Measurements from ENCODE around the gene DEFB124.
"Not testable (repeated sequence)": the region's sequence is repeated elsewhere in the genome, so short reads cannot be mapped to it uniquely, and the experiment has no call there.

Gene DEFB124

DNA sequence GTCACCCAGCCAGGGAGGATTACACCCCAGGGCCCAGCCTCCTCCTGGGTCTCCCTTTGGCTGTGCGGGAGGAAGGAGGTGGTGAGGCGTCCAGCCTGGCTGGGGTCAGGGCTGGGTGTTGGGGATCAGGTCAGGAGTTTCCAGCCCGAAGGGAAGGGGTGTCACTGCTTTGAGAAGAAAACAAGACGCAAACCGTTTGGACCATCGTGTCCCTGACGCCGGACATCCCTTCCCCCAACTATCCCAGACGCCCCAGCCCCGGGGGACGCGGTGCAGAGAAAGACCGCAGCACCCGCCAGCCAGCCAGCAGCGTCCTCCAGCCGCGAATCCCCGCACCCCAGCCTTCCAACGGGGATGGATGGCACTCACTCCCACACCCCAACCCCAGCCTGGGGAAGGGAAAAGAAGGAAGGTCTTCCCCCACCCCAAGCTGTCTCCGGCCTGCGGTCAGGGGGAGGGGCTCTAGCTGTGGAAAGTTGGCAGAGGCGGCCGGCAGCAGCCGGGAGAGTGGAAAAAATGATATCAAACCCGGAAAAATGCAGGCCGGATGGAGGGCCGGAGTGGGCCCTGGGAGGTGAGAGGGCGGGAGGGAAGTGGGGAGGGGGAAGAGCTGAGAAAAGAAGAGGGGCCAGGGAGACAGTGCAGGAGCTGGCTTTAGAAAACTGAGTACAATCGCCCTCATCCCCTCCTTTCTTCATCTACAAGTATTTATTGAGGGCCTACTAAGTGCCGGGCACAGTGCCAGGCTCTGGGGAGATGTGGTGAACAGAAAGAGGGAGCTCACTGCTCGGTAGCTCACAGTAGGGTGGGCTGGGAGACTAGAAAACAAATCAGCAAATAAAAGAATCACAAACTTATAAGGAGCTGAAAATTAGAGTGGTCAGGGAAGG is 10.8 kb upstream of the DEFB124 start:
- DNase-seq = no peak

DNA sequence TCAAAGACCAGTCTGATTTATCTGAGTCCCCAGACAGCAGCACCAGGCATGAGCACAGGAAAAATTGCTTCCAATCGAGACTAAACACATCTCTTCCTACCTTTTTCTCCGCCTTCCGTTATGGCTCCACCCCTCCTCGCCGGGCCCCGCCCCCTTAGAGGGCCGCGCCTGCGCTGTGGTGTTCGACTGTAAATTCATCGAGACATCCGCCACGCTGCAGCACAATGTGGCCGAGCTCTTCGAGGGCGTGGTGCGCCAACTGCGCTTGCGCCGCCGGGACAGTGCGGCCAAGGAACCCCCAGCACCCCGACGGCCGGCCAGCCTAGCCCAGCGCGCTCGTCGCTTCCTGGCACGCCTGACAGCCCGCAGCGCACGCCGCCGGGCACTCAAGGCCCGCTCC is 9.1 kb upstream of the DEFB124 start:
- no peak for DNase-seq

DNA sequence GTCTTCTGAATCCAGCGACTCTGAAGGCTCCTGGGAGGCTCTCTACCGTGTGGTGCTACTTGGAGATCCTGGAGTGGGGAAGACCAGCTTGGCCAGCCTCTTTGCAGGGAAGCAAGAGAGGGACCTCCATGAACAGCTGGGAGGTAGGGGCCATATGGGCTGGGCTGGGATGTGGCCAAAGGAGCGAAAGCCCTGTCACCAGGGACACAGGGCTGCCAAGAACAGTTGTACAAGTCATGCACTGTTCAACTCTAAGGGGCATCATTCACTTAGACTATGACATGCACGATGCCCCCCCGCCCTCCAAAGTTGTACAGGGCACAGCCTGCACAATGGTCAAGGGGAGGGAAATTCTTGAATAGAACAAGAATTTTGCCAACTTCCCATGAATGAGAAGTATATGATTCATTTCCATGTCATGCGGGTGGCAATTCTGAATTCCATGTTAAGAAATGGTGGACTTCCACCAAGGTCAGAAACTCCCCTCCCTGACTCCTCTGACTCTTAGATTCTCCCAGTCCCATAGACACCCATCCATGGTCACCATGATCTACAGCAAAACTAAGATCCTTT is 1.8 kb upstream of the DEFB124 start:
- no peak for DNase-seq

DNA sequence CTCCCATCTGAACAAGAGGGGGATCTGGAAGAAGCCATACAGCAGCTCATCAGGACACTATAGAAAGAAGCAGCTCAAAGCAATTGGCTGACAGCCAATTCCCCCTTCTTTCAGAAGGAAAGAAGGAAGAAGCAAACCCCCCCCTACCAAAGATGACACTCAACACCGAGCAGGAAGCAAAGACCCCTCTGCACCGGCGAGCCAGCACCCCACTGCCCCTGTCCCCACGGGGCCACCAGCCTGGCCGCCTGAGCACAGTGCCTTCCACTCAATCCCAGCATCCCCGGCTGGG is 1.3 kb upstream of the DEFB124 start:
- DNase-seq = no peak

DNA sequence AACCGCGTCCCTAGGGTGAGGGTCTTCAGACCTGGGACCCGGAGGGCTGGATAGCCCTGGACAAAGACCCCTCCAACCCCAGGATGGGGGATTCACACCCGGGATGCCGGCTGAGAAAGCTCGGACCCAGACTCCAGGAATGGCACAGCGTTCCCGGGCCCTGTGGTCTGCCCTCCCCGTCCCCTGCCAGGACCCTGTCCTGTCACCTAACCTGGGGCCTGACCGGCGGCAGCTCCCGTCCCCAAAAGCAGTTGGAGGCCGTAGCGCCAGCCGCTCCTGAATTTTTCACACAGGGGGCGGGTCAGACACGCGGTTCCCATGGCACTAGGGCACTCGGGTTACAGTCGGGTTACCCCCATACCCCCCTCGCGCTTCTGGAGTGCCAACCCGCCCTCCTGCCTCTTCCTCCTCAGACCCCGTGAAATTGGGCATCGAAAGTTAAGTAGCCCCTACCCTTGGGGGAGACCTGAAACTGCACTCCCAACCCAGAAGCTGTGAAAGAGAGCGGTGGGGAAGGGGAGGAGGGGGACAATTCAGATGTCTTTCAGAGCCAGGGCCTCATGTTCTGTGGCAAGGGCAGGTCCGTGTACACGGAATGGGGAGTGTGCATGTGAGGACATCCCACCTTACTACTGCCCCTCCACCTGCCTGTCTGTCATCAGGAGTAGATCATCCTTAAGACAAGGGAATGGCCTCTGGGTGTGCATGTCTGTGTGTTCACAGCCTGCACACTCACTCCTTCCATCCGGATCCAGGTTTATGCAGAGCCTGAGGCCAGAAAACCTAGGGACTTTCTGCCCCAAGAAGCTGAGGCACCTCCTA is 756 bp upstream of the DEFB124 start:
- no peak for DNase-seq

DNA sequence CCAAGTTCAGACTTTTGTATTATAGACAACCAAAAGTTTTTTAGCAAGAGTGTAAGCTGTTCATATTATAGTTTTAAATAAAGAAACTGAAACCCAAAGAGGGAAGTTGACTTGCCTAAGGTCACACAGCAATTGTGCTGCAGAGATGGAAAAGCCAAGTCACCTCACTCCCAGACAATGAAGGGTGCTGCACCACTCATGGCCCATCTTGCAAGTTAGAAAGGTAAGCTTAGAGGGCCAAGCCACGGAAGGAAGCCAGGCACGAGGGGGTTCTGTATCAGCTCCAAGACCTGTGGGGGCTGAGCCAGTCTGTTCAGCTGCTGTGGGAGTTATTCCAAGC is 860 bp downstream of the DEFB124 start:
- no peak for DNase-seq

DNA sequence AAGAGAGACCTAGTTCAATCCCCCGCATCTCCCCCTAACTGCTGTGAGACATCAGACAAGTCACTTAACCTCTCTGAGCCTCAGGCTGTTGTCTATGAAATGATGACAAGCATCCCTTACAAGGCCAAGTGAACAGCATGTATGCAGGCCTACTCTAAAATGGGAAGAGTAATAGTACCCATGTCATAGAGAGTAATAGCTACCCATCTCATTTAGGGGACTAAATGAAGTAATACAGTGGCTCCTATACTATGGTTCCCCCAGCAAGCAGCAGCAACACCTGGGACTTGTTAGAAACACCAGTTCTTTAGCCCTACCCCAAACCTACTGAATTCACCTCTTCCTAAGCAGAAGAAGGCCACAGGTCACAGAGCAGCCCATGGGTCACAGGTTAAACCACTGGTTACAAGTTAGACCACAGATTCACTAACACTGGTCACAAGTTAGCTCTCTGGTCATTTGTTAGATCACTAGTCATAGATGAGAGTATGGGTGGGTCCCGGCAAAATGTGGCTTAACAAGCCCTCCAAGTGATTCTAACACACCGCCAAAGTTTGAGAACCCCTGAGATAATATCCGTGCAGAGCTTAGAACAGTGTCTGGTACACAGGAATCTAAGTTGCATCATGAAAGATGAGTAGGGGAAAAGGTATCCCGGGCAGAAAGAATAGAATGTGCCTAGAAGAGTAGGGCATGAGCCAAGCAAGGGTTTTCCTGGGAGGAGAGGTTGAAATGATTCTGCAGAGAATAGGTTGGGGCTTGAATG is 1.4 kb downstream of the DEFB124 start:
- no peak for DNase-seq

DNA sequence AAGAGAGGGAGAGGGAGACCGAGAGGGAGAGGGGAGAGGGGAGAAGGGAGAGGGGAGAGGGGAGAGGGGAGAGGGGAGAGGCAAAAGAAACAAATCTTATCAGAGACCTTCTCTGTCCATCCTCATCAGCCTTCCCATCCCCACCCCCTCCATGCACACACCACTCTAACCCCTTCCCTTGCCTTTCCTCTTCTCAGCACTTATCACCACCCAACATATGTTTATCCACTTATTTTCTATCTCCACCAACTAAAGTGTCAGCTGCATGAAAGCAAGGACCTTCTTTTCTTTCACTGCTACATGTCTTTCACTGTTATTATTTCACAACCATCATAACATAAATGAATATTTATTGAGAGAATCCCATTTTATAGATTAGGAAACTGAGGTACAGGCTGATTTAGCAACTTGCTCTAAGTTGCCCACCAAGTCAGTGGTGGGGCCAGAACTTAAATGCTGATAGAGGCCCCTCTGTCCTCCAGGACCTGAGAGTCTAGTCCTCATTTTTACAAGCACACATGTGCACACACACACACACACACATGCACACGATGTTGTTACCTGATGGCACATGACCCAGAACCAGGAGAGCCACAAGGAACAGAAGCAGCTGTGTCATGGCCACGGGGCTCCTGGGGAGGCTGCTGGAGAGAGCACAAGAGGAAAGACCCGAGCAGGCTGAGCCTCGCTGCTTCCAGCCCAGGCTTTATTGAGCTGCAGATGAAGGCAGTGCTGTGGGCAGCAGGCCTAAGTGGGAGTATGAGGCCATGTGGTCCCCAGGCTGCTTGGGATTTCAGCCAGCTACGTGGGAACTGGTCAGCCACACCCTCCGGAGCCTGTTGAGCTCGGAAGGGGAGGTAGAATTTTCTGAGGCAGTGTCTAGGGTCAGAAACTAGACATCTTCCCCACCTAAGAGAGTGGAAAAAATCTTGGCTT is 2.3 kb downstream of the DEFB124 start:
- DNase-seq = no peak

DNA sequence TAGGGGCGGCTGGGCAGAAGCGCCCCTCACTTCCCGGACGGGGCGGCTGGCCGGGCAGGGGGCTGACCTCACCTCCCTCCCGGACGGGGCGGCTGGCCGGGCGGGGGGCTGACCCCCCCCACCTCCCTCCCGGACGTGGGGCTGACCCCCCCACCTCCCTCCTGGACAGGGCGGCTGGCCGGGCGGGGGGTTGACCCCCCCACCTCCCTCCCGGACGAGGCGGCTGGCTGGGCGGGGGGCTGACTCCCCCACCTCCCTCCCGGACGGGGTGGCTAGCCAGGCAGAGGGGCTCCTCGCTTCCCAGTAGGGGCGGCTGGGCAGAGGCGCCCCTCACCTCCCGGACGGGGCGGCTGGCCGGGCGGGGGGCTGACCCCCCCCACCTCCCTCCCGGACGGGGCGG is 4.0 kb downstream of the DEFB124 start:
- DNase-seq = not testable (repeated sequence)

DNA sequence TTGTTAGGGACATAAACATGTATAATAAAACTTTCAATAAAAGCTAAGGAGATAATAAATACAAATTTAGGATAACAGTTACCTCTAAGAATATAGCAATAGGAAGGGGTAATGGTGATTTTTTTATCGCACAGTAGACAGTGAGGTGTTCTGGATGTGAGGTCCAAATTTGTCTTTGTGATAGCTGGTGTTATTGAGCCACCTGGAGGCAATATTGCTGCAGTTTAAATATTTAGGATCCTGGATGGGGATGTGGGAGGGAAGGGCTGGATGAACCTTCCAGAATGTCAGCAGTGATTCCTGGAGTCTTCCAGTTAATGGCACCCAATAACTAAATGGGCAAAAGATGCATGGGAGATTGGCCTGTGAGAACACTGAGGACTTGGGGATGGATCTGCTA is 20.6 kb downstream of the DEFB124 start:
- DNase-seq = no peak

DNA sequence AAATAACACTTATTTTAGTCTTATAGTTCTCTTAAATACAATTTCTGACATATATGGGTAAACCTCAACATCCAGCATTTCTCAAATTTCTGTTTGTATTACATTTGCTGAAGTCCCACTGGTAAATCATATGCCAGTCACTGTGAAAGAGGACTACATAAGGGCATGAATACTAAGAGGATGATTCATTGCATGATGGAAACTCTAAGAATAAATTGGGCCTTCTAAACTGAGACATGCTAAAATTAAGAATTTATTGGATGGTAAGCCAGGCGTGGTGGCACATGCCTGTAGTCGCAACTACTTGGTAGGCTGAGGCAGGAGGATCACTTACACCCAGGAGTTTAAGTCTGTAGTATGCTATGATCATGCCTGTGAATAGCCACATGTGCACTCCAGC is 22.4 kb downstream of the DEFB124 start:
- no peak for DNase-seq

DNA sequence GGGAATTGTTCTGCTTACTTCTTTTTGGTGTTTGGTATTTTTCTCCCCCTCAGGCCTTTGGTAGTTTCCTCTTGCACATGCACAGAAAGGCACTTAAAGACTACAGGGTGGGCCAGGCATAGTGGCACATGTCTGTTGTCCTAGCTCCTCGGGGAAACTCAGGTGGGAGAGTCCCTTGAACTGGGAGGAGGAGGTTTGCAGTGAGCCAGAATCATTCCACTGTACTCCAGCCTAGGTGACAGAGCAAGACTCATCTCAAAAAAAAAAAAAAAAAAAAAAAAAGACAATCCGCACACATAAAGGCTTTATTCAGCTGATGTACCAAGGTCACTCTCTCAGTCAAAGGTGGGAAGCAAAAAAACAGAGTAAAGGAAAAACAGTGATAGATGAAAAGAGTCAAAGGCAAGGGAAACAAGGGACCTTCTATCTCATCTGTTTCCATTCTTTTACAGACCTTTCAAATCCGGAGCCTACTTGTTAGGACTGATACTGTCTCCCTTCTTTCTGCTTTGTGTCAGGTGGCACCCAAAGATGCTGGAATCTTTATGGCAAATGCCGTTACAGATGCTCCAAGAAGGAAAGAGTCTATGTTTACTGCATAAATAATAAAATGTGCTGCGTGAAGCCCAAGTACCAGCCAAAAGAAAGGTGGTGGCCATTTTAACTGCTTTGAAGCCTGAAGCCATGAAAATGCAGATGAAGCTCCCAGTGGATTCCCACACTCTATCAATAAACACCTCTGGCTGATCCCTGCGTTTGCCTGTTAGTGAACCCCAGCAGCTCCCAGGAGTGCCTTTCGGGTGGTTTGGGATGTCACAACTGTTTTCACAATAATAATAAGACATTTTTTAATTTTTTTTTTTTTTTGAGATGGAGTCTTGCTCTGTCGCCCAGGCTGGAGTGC is 25.2 kb downstream of the DEFB124 start:
- DNase-seq = no peak

DNA sequence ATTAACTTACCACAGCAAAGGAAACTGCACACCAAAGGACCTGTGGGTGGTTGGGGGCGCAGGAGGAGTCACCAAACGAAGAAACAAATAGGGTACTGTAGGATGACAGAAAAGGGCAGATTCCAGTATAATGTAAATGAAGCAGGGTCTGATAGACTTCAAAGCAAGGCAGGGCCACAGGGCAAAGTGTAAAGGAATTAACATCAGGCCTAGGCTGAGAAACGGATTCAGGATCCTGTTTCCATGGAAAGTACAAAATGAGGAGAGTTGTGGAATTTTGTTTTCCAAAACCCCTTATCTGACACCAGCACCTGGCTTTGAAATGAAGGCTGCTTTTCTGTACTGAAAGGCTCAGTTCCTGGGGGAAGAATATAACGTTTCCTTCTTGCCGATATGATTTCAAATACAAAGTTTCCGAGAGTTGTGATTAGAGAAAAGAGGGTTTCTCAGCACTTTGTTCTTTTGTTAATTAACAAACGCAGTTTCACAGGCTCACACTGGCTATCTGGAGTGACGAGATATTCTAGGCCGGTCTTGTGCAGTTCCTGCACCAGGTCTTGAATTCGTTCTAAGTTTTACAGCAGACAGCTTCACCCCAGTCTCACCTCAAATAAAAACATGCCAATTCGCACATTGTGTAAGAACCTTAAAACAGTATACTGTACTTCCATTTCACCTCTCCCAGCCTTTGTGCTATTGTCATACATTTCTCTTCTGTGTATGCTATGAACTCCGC is 28.7 kb downstream of the DEFB124 start:
- DNase-seq = no peak

DNA sequence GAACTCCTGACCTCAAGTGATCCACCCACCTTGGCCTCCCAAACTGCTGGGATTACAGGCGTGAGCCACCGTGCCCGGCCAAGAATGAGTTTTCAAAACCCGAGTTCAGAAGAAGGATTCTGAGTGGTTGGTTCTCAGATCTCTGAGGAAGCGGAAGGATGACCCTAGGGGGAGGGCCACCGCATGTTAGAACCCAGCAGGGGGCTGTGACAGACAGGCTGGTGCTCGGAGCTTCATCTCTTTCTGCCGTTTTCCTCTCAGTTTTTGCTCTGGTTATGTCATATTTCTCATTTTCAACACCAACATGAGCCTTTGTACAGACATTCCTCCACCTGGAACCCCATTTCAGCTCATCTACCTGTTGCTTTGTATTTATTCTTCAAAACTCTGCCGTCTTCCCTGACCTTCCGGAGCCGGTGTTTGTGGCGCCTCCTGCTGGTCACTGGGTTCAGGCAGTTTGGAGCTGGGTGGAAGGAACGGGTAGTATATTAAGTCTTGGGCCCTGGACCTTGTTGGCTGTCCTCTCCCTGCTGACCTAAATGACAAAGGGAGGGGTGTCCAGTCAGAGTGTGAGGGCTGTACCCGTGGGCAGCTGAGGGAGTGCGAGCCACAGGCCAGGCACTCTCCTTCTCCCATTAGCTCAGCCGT is 34.8 kb downstream of the DEFB124 start, which contains the start of gene DEFB123:
TSS of gene DEFB123 (plus strand) at position 621 of the 648 bp plus-strand sequence. CDS start 67 bp downstream, outside the sequence.
- DNase-seq = no peak

DNA sequence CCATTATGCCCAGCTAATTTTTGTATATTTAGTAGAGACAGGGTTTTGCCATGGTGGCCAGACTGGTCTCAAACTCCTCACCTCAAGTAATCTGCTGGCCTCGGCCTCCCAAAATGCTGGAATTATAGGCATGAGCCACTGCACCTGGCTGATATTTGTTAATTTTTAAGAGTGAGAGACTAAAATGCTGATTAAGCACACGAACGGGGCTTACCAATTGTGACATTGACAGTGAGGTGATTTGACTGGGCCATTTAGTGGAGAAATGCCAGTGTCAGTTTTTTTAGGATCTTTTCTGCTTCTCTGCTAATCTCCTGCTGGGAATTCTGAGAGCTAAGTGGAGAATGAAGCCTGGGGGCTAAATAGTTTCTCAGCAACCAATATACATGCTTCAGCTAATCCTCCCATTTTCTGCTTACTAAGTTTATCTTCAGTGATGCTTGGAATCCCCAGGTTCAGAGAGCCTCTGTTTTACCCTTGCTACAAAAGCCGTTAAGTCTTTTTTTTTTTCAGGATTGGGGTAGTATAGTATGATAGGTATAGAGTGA is 44.3 kb downstream of the DEFB124 start:
- no peak for DNase-seq

DNA sequence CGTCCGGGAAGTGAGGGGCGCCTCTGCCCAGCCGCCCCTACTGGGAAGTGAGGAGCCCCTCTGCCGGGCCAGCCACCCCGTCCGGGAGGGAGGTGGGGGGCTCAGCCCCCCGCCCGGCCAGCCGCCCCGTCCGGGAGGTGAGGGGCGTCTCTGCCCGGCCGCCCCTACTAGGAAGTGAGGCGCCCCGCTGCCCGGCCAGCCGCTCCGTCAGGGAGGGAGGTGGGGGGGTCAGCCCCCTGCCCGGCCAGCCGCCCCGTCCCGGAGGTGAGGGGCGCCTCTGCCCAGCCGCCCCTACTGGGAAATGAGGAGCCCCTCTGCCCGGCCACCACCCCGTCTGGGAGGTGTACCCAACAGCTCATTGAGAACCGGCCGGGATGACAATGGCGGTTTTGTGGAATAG is 47.4 kb downstream of the DEFB124 start:
- not testable (repeated sequence) for DNase-seq

DNA sequence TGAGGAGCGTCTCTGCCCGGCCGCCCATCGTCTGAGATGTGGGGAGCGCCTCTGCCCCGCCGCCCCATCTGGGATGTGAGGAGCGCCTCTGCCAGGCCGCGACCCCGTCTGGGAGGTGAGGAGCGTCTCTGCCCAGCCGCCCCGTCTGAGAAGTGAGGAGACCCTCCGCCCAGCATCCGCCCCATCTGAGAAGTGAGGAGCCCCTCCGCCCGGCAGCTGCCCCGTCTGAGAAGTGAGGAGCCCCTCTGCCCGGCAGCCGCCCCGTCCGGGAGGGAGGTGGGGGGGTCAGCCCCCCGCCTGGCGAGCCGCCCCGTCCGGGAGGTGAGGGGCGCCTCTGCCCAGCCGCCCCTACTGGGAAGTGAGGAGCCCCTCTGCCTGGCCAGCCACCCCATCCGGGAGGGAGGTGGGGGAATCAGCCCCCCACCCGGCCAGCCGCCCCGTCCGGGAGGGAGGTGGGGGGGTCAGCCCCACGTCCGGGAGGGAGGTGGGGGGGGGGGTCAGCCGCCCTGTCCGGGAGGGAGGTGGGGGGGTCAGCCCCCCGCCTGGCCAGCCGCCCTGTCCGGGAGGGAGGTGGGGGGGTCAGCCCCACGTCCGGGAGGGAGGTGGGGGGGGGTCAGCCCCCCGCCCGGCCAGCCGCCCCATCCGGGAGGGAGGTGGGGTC is 47.9 kb downstream of the DEFB124 start:
- not testable (repeated sequence) for DNase-seq

DNA sequence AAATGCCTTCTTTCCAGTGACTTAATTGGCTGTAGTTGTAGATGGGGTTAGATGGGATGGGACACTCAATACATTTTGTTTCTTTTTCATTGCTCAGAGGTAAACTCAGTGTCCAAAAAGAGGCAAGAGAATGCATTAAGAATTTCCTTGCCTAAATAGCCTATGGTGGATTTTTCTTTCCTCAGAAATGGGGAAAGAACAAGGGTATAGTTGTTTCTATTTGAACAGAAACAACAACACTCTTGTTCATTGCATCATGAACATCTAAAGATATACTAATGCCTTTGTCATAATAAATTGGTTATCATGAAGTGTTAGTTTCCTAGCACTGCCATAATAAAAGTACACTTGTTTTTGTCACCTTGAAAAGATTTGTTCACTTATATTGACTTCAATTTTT is 49.1 kb downstream of the DEFB124 start:
- no peak for DNase-seq

DNA sequence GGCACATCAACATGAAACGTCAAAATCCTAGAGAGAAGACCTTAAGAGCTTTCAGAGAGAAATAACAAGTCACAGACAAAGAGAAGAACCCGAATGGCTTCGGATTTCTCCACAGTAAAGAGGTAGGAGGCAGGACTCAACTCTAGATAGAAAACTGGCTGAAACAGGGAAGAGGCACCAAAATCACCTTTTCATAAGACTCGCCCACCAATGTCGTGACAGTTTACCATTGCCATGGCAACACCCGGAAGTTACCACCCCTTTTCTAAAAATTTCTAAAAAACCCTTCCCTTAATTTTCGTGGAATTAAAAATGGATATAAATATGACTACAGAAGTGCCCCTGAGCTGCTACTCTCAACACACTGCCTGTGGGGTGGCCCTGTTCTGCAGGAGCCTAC is 56.6 kb downstream of the DEFB124 start:
- no peak for DNase-seq
